T-helper 2 cell treated with Interferon-gamma antibody and Interleukin-4, amounts not matched to agents 100 ng/mL and 5 ng/mL, for 36 hours (primary cell): Measurements from ENCODE around the gene MOAP1. TPM values are rescaled to one million over a fixed set of nuclear protein-coding genes. Genes with fewer than 3 reads are reported as not detected.
"Not testable (repeated sequence)": the region's sequence is repeated elsewhere in the genome, so short reads cannot be mapped to it uniquely, and the experiment has no call there.

Source experiments
- intact Hi-C: fragments of 100-400 bp; cut with micrococcal nuclease; formaldehyde crosslinking; loops from one replicate; pipeline ENCODE4 v1.15.1; 2023
- total RNA-seq: library from RNA; stranded (reverse); gene quantifications from 2 replicates; pipeline ENCODE4 v1.2.3, GENCODE V29; 2022

MOAP1 gene, protein sequence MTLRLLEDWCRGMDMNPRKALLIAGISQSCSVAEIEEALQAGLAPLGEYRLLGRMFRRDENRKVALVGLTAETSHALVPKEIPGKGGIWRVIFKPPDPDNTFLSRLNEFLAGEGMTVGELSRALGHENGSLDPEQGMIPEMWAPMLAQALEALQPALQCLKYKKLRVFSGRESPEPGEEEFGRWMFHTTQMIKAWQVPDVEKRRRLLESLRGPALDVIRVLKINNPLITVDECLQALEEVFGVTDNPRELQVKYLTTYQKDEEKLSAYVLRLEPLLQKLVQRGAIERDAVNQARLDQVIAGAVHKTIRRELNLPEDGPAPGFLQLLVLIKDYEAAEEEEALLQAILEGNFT
- total RNA-seq, result 18.3 and 19.4 TPM in 2 replicates

GRCh38 chr14:93184391-93185348 lies at the start of gene MOAP1, which contains the start of gene LYSET:
TSS of gene MOAP1 (minus strand) at chr14:93184897. CDS start at chr14:93184242, 655 bp downstream.
TSS of gene LYSET (plus strand) at chr14:93185317. CDS start at chr14:93185406, 89 bp downstream.
- intact Hi-C loops, result loop anchor here (1.0 to 2.0 kb wide), 4 partner anchors 23 to 390 kb away; partner anchors contain the start of genes BTBD7, GOLGA5, GON7 and ITPK1

DNA sequence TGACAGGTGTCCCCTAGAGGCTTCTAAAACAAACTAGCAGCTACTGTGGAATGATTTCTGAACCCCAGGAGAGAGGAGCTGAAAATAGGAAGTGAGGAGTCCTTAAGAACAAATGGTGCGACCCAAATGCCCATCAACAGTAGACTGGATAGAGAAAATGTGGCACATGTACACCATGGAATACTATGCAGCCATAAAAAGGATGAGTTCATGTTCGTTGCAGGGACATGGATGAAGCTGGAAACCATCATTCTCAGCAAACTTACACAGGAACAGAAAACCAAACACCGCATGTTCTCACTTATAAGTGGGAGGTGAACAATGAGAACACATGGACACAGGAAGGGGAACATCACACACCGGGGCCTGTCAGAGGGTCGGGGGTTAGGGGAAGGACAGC lies 48.4 kb upstream of the MOAP1 start:
- intact Hi-C loops, result not testable (repeated sequence)

DNA sequence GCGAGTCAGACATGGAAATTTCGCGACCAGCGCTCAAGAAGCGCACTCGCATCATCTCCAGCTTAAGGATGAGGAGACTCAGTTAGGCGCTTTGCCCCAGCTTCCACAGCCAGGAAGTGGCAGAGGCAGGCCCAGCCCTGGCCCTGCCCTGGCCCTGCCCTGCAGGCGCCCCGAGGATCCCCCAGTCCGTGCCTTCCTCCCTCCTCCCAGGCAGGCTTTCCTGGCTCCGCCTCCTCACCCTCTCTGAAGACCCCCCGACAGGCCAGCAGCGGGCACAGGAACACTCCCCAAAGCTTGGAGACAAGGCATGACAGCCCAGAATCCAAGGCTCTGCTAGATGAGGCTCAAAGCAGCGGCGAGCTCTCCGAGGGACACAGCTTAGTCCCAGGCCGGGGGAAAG lies 47.5 kb upstream of the MOAP1 start:
- intact Hi-C loops, result no loop called here

DNA sequence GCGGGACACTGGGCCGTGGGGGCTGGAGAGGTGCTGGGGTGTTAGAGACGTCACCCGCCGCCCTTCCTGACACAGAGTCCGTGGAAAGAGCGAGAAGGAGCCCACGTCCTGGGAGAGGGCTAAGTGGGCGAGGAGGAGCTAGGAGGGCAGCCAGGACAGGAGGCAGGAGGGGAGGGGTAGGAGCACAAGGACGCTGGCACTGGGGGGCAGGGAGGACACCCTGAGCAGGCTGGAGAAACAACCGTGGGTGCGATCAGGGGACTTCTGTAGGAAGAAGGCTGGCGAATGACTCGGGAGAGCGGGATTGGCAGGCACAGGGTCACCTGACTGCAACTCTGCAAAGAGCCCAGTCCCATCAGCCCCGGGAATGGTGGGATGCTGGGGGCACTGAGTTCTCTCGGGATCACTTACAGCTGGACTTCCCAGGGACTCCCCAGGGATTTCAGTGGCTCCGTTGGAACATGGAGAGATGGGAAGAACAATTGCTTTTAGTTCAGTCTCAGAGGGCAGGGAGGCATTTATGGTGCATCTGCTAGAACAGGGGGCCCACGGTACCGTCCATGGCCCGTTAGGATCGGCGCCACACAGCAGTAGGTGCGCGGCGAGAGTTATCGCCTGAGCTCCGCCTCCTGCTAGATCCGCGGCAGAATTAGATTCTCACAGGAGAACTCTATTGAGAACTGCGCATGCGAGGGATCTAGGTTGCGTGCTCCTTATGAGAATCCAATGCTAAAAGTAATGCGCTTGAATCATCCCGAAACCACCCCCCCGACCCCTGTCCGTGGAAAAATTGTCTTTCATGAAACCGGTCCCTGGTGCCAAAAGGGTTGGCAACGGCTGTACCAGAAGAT lies 46.7 kb upstream of the MOAP1 start:
- intact Hi-C loops, result no loop called here

DNA sequence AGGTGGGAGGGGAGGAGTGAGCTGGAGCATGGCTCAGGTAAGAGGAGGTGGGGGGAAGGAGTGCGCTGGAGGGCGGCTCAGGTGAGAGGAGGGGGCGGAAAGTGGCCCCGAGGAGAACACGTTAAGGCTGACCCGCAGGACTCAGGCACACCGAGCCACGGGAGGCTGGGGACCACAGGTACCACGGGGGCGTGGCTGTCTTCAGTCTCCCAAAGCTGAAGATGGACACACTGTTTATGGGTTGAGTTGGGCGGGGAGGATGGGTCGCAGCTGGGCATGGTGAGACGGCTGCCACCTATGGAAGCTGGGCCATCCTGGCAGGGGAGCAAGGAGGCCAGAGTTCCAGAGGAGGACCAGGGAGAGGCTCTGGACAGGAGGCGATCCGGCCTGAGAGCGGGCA lies 45.8 kb upstream of the MOAP1 start:
- intact Hi-C loops, result no loop called here

- intact Hi-C loops, result no loop called here
These were observed 43.9 kb upstream of the MOAP1 start for GRCh38 chr14:93228550-93228949.

DNA sequence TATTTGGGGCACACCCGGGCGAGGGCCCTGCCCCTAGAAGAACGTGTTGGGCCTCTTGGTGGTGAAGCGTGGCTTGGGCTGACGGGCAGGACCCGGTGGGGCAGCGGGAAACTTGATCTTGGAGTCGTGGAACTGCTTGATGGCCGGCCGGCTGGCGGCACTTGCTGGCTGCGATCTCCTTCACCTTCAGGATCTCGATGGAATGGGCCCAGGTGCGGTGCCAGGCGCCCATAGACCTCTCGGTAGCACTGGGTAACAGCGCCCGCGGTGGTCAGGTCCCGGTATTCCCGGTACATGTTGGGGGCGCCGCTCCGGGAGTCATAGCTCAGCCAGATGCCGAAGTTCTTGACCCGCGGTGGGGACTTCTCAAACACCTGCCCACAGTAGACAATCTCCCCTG lies 38.9 kb upstream of the MOAP1 start:
- intact Hi-C loops, result no loop called here

- intact Hi-C loops, result no loop called here
These were observed 35.8 kb upstream of the MOAP1 start for GRCh38 chr14:93220509-93220908.

GRCh38 chr14:93219103-93219726 lies 34.5 kb upstream of the MOAP1 start:
- intact Hi-C loops, result loop anchor here (1.0 to 5.0 kb wide), 2 partner anchors 106 to 267 kb away; no protein-coding TSS in a partner anchor

- intact Hi-C loops, result no loop called here
These were observed 29.9 kb upstream of the MOAP1 start for GRCh38 chr14:93214598-93214997.

DNA sequence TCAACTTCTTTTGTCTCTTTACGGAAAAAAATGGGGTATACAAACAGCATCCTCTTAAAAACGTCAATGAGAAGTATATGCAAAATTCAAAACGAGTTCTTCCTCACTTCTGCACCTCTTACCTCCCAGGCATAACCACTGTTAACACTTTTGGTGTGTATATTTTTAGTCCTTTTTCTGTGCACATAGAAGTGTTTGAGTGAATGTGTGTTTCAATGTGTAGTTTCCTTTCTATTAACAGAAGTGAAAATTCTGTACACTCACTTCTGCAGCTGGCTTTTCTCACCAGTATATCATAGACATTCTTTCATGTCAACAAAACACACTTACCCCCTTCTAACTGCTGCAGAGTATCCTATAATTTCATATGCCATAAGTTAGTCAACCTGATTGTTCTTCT lies 27.7 kb upstream of the MOAP1 start:
- intact Hi-C loops, result no loop called here

DNA sequence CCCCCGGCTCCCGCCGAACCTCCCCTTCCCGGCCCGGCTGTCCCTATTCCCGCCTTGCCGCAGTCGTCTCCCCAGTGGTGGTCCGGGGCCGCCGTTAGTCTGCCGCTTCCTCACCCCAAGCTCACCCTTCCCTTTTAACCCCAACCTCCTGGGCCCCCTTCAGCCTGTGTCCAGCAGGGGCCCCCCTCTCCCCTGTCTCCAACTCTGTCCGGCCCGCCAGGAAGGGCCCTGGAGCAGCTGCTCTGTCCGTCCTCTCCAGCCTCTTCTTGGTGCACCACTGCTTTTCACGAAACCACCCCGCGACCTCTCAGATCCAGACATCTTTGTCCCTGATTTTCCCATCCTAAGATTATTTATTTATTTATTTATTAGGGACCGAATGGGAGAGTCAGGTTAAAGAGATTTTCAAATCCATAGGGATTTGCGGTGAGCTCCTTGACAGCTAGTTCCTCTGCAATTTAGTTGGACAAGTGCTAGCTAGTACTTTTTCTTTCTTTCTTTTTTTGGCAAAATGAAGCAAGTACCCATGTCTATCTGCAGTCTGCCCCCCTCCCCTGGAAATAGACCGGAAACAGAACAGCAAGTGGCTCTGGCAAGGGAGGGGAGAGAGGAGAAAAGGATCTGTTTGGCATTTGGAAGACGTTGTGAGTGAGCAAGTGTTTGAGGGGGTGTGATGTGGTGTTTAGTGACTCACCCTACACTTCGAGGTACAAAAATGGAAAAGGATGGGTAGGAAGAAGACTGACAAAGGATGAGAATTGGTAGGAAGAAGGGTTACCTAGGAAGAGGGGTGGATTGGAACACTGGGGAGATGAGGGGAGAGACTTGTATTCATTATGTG lies 23.0 kb upstream of the MOAP1 start:
- intact Hi-C loops, result loop anchor here (1.0 to 2.0 kb wide), 3 partner anchors 23 to 125 kb away; partner anchors contain the start of genes BTBD7, ITPK1 and MOAP1

- intact Hi-C loops, result loop anchor here (1.0 to 2.0 kb wide), 4 partner anchors 23 to 413 kb away; partner anchors contain the start of genes BTBD7, GOLGA5, ITPK1 and MOAP1
These were observed 22.2 kb upstream of the MOAP1 start, which contains the start of the genes GON7 and UBR7 for GRCh38 chr14:93206793-93207467. TSS of gene GON7 (minus strand) at chr14:93207065. CDS start at chr14:93207037, 28 bp downstream. TSS of gene UBR7 (plus strand) at chr14:93207256. CDS start at chr14:93207292, 36 bp downstream.

GRCh38 chr14:93201155-93201704 lies 16.5 kb upstream of the MOAP1 start:
- intact Hi-C loops, result no loop called here

GRCh38 chr14:93200553-93200952 lies 15.9 kb upstream of the MOAP1 start:
- intact Hi-C loops, result no loop called here

DNA sequence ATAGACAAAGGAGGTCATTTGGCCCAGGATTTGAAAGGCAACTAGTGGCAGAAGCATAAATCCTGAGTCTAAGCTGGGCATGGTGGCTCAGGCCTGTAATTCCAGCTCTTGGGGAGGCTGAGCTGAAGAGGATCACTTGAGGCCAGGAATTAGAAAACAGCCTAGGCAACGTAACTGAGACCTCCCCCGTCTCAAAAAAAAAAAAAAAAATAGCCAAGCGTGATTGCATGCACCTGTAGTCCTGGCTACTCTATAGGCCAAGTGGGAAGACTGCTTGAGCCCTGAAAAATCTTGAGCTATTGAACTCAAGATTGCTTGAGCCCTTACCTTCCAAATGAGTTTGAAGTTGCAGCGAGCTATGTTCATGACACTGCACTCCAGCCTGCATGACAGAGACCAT lies 14.3 kb upstream of the MOAP1 start:
- intact Hi-C loops, result no loop called here

- intact Hi-C loops, result no loop called here
These were observed 10.8 kb upstream of the MOAP1 start for GRCh38 chr14:93195316-93195999.

DNA sequence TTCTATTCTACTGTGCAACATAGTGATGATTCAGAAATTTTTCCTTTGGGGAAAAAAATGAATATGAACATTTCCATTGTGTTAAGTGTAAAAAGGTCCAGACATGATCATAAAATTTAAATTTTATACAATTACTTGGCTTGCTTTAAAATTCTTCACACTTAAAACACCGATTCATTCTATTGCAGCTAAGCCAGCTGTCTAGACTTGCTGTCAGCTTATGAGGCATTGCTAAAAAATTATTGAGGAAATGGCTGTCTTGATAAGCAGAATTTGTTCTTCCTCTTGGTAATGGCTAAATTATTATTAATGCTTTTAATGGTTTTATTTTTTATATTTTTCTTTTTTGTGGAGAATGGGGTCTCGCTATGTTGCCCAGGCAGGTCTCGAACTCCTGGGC lies 2.3 kb upstream of the MOAP1 start:
- intact Hi-C loops, result no loop called here
